ENCODE data around the gene L3MBTL4. TPM values are rescaled to one million over a fixed set of nuclear protein-coding genes. Genes with fewer than 3 reads are reported as not detected.

Gene L3MBTL4
- total and polyA plus RNA-seq, 12 donors, result 3.9 to 22.6 (median 8.7) TPM

DNA sequence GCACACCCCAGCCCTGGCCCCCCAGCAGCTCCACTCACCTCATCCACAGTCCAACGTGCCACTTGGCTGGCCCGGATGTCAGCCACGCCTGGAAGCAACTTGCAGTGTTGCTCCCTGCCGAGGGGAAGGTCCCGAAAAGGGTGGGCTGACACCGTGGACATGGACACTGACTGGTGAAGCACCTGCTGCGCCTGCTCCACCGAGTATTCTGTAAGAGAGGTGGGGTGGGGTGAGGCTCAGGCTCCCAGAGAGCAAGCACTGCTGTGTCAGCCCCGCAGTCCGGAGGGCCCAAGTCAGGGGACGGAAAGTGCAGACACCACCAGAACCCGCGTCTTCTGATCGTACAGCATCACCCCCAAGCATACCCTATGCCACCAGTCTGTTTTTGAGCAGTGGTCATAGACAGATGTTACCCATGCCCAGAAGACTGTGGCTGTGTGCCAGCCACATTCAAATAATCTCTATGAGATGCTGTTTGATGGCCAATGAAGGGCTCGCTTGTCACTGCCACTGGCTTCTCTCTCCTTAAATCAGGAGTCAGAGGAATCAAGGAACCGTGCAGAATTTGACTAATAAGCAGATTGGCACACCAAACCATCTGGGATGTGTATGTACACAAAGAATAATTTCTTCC, 445.2 kb downstream of the L3MBTL4 start:
- intact Hi-C loops (cut with DNase I), result no loop called here
- TF ChIP-seq, protein P1, sequence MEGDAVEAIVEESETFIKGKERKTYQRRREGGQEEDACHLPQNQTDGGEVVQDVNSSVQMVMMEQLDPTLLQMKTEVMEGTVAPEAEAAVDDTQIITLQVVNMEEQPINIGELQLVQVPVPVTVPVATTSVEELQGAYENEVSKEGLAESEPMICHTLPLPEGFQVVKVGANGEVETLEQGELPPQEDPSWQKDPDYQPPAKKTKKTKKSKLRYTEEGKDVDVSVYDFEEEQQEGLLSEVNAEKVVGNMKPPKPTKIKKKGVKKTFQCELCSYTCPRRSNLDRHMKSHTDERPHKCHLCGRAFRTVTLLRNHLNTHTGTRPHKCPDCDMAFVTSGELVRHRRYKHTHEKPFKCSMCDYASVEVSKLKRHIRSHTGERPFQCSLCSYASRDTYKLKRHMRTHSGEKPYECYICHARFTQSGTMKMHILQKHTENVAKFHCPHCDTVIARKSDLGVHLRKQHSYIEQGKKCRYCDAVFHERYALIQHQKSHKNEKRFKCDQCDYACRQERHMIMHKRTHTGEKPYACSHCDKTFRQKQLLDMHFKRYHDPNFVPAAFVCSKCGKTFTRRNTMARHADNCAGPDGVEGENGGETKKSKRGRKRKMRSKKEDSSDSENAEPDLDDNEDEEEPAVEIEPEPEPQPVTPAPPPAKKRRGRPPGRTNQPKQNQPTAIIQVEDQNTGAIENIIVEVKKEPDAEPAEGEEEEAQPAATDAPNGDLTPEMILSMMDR (IDR thresholded peaks at IDR 0.05), result no peak
- no peak for TF ChIP-seq POLR2A (IDR thresholded peaks at IDR 0.05)
- Histone ChIP-seq H3K27ac (no peak overlapping the region), H3K27me3 (no peaks in the 10 kb centered on the region), H3K4me1 (replicated peaks in 1 of 2) (no peaks in the 10 kb centered on the region), H3K4me3 (no peak overlapping the region), H3K9me3 (replicated peaks in 1 of 3) (no peaks in the 10 kb centered on the region), H3K36me3 (replicated peaks in 1 of 2) (no peaks in the 10 kb centered on the region)
- no peak for DNase-seq
- WGBS, 4 donors, result 86 to 94% (median 91%) methylated on average over 8 to 16 of the region's 16 CpGs

DNA sequence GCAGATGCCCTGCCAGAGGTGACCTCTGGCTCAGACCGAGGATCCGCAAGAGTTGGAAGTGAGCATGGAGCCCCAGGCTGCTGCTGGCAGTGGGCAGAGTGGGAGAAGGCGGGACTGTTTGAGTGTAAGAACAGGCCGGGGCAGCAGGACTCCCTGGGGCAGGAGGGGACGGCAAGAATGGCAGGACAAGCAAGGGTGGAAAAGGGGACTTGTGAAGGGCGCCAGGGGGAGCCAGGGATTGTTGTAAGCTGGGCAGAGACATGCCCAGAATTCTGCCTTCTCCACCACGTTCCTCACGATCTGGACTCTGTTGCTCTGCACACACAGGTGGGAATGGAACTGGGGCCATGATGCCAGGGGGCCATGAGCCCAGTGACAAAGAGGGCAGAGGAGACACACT, 447.0 kb downstream of the L3MBTL4 start:
- H3K36me3 ChIP-seq (replicated peaks in 1 of 2), result no peaks in the 10 kb centered on the region
- H3K4me3 ChIP-seq, result no peak overlapping the region
- WGBS, 4 donors, result 90 to 98% (median 97%) methylated on average over 8 of the region's 8 CpGs
- no peaks in the 10 kb centered on the region for H3K27me3 ChIP-seq
- intact Hi-C loops (cut with DNase I), result no loop called here
- TF ChIP-seq, protein P1 (IDR thresholded peaks at IDR 0.05), result no peak
- no peak for TF ChIP-seq POLR2A (IDR thresholded peaks at IDR 0.05)
- peaks cover 0 to under 1% of the 10 kb centered on the region in 2 donors for H3K4me1 ChIP-seq (replicated peaks in 1 of 2)
- DNase-seq, result no peak
- H3K27ac ChIP-seq, result no peak overlapping the region
- H3K9me3 ChIP-seq (replicated peaks in 1 of 3), result no peaks in the 10 kb centered on the region

DNA sequence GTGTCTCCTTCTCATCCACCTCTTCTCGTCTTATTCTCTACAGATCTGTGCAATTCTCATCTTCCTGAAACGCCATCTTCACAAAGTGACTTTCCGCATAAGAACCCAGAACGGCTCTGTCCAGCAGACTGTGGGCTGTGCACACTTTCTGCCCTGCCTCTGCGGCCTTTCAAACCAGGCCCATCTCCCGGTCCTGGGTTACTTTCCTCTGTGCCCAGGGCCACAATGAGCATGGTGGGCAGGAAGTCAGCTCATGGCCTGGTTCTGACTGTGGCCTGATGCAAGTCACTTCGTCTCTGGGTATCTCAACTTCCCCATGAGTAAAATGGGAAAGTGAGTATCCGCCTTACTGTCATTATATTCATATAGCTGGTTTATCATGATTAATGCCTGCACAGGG, 447.7 kb downstream of the L3MBTL4 start:
- peaks cover 0 to 4% of the 10 kb centered on the region in 2 donors for H3K4me1 ChIP-seq (replicated peaks in 1 of 2)
- no peaks in the 10 kb centered on the region for H3K27me3 ChIP-seq
- no peak overlapping the region for H3K27ac ChIP-seq
- 92 to 96% (median 94%) methylated on average over 8 of the region's 8 CpGs for WGBS, 4 donors
- DNase-seq, result no peak
- intact Hi-C loops (cut with DNase I), result no loop called here
- H3K4me3 ChIP-seq, result no peak overlapping the region
- no peaks in the 10 kb centered on the region for H3K9me3 ChIP-seq (replicated peaks in 1 of 3)
- TF ChIP-seq POLR2A (IDR thresholded peaks at IDR 0.05), result no peak
- TF ChIP-seq, protein P1 (IDR thresholded peaks at IDR 0.05), result no peak
- no peaks in the 10 kb centered on the region for H3K36me3 ChIP-seq (replicated peaks in 1 of 2)

DNA sequence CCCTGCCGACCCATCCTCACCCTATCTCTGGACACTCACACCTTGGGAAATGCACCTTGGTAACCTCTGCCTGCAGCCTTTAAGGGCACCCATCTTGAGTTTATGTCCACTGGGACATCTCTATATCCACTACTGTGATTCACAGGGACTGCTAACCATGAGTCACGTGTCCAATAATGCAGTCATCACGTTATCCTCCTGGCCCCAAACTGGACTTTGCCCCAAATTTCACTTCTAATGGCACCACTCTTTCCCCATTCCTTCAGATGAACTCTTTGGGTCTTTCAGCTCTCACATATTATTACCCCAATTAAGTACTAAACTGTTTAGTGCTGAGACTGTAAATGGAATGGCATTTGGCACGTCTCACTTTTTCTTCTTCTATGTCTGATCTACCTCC, 448.2 kb downstream of the L3MBTL4 start:
- no peak overlapping the region for H3K27ac ChIP-seq
- TF ChIP-seq, protein P1 (IDR thresholded peaks at IDR 0.05), result no peak
- no peak for TF ChIP-seq POLR2A (IDR thresholded peaks at IDR 0.05)
- intact Hi-C loops (cut with DNase I), result no loop called here
- no peaks in the 10 kb centered on the region for H3K27me3 ChIP-seq
- H3K4me3 ChIP-seq, result no peak overlapping the region
- H3K36me3 ChIP-seq (replicated peaks in 1 of 2), result no peaks in the 10 kb centered on the region
- 87 to 93% (median 90%) methylated on average over 4 of the region's 4 CpGs for WGBS, 4 donors
- peaks cover 0 to 4% of the 10 kb centered on the region in 2 donors for H3K4me1 ChIP-seq (replicated peaks in 1 of 2)
- no peaks in the 10 kb centered on the region for H3K9me3 ChIP-seq (replicated peaks in 1 of 3)
- DNase-seq, result no peak

All from adrenal gland (tissue), 12 donors.